K562 (cell line): ENCODE data around the gene URI1. TPM values are rescaled to one million over a fixed set of nuclear protein-coding genes. Genes with fewer than 3 reads are reported as not detected.

Experiments used
- AFF1 ChIP-seq, 2 experiments: fragments of 450-650 bp; IDR thresholded peaks; 2 replicates each; pipeline ENCODE4 v1.6.1; 2018; ENCODE audit warnings: mild to moderate bottlenecking in 2 of 2, low read depth in 1 of 2; ENCODE audit not compliant: partially characterized antibody in 2 of 2
- CTCF ChIP-seq, 3 experiments: IDR thresholded peaks in 2 of 3; conservative IDR thresholded peaks in 1 of 3; 2 replicates each; pipeline ENCODE4 v1.5.1; 2011 to 2012; ENCODE audit warnings: low read length in 3 of 3, mild to moderate bottlenecking in 3 of 3, control low read depth in 2 of 3, improper control_type of control experiment in 1 of 3, inconsistent platforms in 1 of 3, low read depth in 1 of 3, mixed read lengths in 1 of 3, moderate library complexity in 1 of 3; ENCODE audit not compliant: insufficient read depth in 2 of 3
- IFI16 ChIP-seq: fragments of 250-450 bp; sonication (Bioruptor Pico); IDR thresholded peaks from 2 replicates; pipeline ENCODE4 v2.1.2; 2022; ENCODE audit warnings: mild to moderate bottlenecking, inconsistent platforms
- L3MBTL2 ChIP-seq: fragments of 450-650 bp; IDR thresholded peaks from 2 replicates; pipeline ENCODE4 v1.6.1; 2016; ENCODE audit warnings: mild to moderate bottlenecking, moderate library complexity
- MXI1 ChIP-seq: IDR thresholded peaks from 2 replicates; pipeline ENCODE4 v1.6.1; 2011; ENCODE audit warnings: low read depth, mild to moderate bottlenecking, improper control_type of control experiment, low read length
- NR0B1 ChIP-seq: fragments of 450-650 bp; IDR thresholded peaks from one replicate; pipeline ENCODE4 v1.6.1; 2018; ENCODE audit warnings: mild to moderate bottlenecking, moderate library complexity; ENCODE audit not compliant: partially characterized antibody
- POLR2G ChIP-seq: fragments of 200-400 bp; formaldehyde crosslinking; IDR thresholded peaks from 2 replicates; pipeline ENCODE4 v1.6.1; 2017; ENCODE audit warnings: low read depth, mild to moderate bottlenecking, antibody characterized with exemption, low read length, moderate library complexity
- RB1 ChIP-seq: fragments of 450-650 bp; IDR thresholded peaks from 2 replicates; pipeline ENCODE4 v1.6.1; 2017; ENCODE audit warnings: low read depth, mild to moderate bottlenecking
- SRSF9 ChIP-seq: fragments of 200-400 bp; formaldehyde crosslinking; IDR thresholded peaks from 2 replicates; pipeline ENCODE4 v1.6.1; 2017; ENCODE audit warnings: low read depth, low read length, borderline replicate concordance
- TEAD1 ChIP-seq, 2 experiments: fragments of 450-650 bp in 1 of 2; sonication (generic) in 1 of 2; formaldehyde crosslinking; IDR thresholded peaks; 2 replicates each; pipeline versions ENCODE4 v1.4.0 to v1.8.0; 2020 to 2022; ENCODE audit warnings: mild to moderate bottlenecking in 2 of 2, missing genetic modification reagents in 1 of 2
- ZBTB7A ChIP-seq: IDR thresholded peaks from 2 replicates; pipeline ENCODE4 v1.6.1; 2011; ENCODE audit warnings: low read depth, mild to moderate bottlenecking, low read length, moderate library complexity, borderline replicate concordance; ENCODE audit not compliant: control insufficient read depth
- ZMIZ1 ChIP-seq, 2 experiments: fragments of 150-350 bp in 1 of 2; IDR thresholded peaks; 2 replicates each; pipeline ENCODE4 v1.6.1; 2012 to 2016; ENCODE audit warnings: low read depth in 2 of 2, low read length in 2 of 2, mild to moderate bottlenecking in 1 of 2, moderate library complexity in 1 of 2
- ZNF165 ChIP-seq: fragments of 250-450 bp; sonication (Bioruptor Pico); IDR thresholded peaks from 2 replicates; pipeline ENCODE4 v1.4.0; 2020; ENCODE audit warnings: borderline replicate concordance
- ZNF696 ChIP-seq: fragments of 250-450 bp; sonication (Bioruptor Pico); conservative IDR thresholded peaks from 2 replicates; pipeline ENCODE4 v1.4.0; 2020; ENCODE audit warnings: mild to moderate bottlenecking, moderate library complexity
- ZNF707 ChIP-seq: fragments of 250-450 bp; sonication (Bioruptor Pico); conservative IDR thresholded peaks from 2 replicates; pipeline ENCODE4 v1.8.0; 2022; ENCODE audit warnings: inconsistent platforms, mild to moderate bottlenecking, moderate library complexity
- polyA plus RNA-seq, 8 experiments: library from polyadenylated mRNA; depleted of rRNA in 4 of 8; stranded (reverse) in 5 of 8; unstranded in 3 of 8; fragments of >200 nt; fragmentation: Nextera tagmentation in 2 of 8; fragmentation: Illumina TruSeq in 1 of 8; extraction: Ambion mirVana in 2 of 8; extraction: Trizol in 1 of 8; gene quantifications; 2 replicates each; pipeline versions ENCODE4 v1.2.1 to v1.2.3, GENCODE V29; 2011 to 2014; ENCODE audit warnings: inconsistent platforms in 1 of 8, missing spikeins in 1 of 8
- total RNA-seq, 7 experiments: library from RNA; depleted of rRNA in 6 of 7; stranded (reverse); fragments of >200 nt in 6 of 7; fragmentation: Illumina TruSeq in 2 of 7; extraction: Trizol in 2 of 7; gene quantifications; 2 replicates each; pipeline versions ENCODE4 v1.2.1 to v1.2.3, GENCODE V29; 2011 to 2021; ENCODE audit warnings: low replicate concordance in 1 of 7

The URI1 gene
- total and polyA plus RNA-seq, 9 of the 15 experiments (the other 6 are each of a cell fraction or from before 2014, with no cell fraction given) = 16.9 to 87.4 (median 63.9) TPM

GRCh38 chr19:29942404-29943261 lies 594 bp downstream of the URI1 start (continued):
- no peak for TF ChIP-seq ZMIZ1 (IDR thresholded peaks at IDR 0.05; ENCODE audit: low read depth in 2 of 2, low read length in 2 of 2)
- TF ChIP-seq AFF1 (IDR thresholded peaks at IDR 0.05; ENCODE audit: low read depth in 1 of 2, partially characterized antibody in 2 of 2) = peak in 1 of 2 experiments; percentile 21
- TF ChIP-seq MXI1 = peak; percentile 15; the same call in 1 of the 2 replicates
- TF ChIP-seq CTCF (IDR thresholded peaks at IDR 0.05 in 2 of 3, conservative IDR thresholded peaks at IDR 0.05 in 1 of 3; ENCODE audit: insufficient read depth in 2 of 3, low read depth in 1 of 3, low read length in 3 of 3) = no peak
- no peak for TF ChIP-seq ZNF696
- peak; percentile 77 for TF ChIP-seq POLR2G
- peak; percentile 29; the same call in 1 of the 2 replicates for TF ChIP-seq L3MBTL2
- peak in 1 of 2 experiments; percentile 56; a peak in 1 of 4 replicates for TF ChIP-seq TEAD1 (CRISPR knock-in tag; IDR thresholded peaks at IDR 0.05)
- no peak for TF ChIP-seq IFI16
- TF ChIP-seq SRSF9 = no peak
- no peak for TF ChIP-seq ZNF165 (CRISPR knock-in tag)
- TF ChIP-seq RB1 = peak; percentile 14; the same call in 1 of the 2 replicates
- TF ChIP-seq ZBTB7A = peak; percentile 74; the same call in 1 of the 2 replicates
- TF ChIP-seq NR0B1 = no peak
- TF ChIP-seq ZNF707 (CRISPR knock-in tag) = no peak
